ENCODE results near the gene HABP4. TPM values are rescaled to one million over a fixed set of nuclear protein-coding genes. Genes with fewer than 3 reads are reported as not detected.

The HABP4 gene
- total and polyA plus RNA-seq, 3 donors from 2014 or later = 30.6 to 67.2 (median 46.9) TPM

DNA sequence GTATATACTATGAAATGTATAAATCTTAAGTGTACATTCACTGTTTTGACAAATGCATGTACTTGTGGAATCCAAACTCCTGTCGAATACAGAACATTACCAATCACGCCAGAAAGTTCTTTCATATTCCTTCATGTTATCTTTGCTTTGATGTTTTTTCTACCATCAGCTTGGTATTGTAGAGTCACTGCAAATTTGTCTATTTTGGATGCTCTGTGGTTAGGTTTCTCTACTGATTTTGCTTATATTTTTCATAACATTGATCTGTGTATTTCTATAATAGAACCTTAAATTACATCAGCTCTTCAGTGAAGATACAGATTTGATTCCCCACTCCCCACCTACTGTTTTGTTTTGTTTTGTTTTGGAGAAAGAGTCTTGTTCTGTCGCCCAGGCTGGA is 30.8 kb downstream of the HABP4 start:
- H3K4me1 ChIP-seq = peaks cover under 1% of the 10 kb centered on the region
- TF ChIP-seq, protein P1, sequence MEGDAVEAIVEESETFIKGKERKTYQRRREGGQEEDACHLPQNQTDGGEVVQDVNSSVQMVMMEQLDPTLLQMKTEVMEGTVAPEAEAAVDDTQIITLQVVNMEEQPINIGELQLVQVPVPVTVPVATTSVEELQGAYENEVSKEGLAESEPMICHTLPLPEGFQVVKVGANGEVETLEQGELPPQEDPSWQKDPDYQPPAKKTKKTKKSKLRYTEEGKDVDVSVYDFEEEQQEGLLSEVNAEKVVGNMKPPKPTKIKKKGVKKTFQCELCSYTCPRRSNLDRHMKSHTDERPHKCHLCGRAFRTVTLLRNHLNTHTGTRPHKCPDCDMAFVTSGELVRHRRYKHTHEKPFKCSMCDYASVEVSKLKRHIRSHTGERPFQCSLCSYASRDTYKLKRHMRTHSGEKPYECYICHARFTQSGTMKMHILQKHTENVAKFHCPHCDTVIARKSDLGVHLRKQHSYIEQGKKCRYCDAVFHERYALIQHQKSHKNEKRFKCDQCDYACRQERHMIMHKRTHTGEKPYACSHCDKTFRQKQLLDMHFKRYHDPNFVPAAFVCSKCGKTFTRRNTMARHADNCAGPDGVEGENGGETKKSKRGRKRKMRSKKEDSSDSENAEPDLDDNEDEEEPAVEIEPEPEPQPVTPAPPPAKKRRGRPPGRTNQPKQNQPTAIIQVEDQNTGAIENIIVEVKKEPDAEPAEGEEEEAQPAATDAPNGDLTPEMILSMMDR (IDR thresholded peaks at IDR 0.05) = no peak
- TF ChIP-seq POLR2A (IDR thresholded peaks at IDR 0.05) = no peak
- H3K36me3 ChIP-seq (ENCODE audit: low read depth, missing control alignments) = no peaks in the 10 kb centered on the region
- no peak for DNase-seq
- no peak overlapping the region for H3K4me3 ChIP-seq
- WGBS, 2 donors = 91 to 93% methylated on average over 3 of the region's 3 CpGs
- H3K27me3 ChIP-seq = no peaks in the 10 kb centered on the region
- intact Hi-C loops (cut with DNase I; ENCODE audit: low total_unique reads) = no loop called here
- H3K27ac ChIP-seq = no peak overlapping the region
- no peaks in the 10 kb centered on the region for H3K9me3 ChIP-seq

DNA sequence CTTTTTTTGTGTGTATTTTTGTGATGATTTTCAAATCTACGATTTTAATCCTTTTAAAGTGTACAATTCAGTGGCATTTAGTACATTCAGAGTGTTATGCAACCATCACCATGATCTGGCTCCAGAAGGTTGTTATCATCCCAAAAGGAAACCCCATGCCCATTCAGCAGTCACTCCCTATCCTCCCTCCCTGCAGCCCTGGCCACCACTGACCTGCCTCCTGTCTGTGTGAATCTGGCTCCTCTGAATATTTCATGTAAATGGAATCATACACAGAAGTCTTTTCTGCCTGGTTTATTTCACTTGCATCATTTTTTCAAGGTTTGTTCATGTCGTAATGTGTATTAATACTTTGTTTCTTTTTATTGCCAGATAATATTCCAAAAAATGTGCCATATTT is 32.5 kb downstream of the HABP4 start:
- no peaks in the 10 kb centered on the region for H3K36me3 ChIP-seq (ENCODE audit: low read depth, missing control alignments)
- no peak overlapping the region for H3K4me3 ChIP-seq
- no peak for DNase-seq
- 68 to 87% methylated on average over 2 of the region's 2 CpGs for WGBS, 2 donors
- intact Hi-C loops (cut with DNase I; ENCODE audit: low total_unique reads) = no loop called here
- peaks cover 14% of the 10 kb centered on the region for H3K4me1 ChIP-seq
- H3K9me3 ChIP-seq = no peaks in the 10 kb centered on the region
- no peak overlapping the region for H3K27ac ChIP-seq
- TF ChIP-seq, protein P1 (IDR thresholded peaks at IDR 0.05) = no peak
- no peak for TF ChIP-seq POLR2A (IDR thresholded peaks at IDR 0.05)
- no peaks in the 10 kb centered on the region for H3K27me3 ChIP-seq

DNA sequence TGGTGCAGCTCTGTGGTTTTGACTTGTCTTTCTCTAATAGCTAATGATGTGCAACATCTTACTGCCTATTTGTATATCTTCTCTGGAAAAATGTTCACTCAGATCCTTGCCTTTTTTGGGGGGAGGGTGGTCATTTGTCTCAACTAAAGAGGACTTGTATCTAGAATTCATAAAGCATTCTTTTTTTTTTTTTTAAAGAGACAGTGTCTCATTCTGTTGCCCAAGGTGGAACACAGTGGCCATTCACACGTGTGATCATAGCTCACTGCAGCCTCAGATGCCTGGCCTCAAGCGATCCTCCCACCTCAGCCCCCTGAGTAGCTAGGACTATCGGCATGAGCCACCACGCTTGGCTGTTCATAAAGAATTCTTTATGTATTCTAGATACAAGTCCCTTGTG is 33.2 kb downstream of the HABP4 start:
- Histone ChIP-seq H3K36me3 (ENCODE audit: low read depth, missing control alignments) (no peaks in the 10 kb centered on the region), H3K27me3 (no peaks in the 10 kb centered on the region), H3K4me1 (peaks cover 19% of the 10 kb centered on the region), H3K9me3 (no peaks in the 10 kb centered on the region), H3K27ac (no peak overlapping the region), H3K4me3 (no peak overlapping the region)
- WGBS, 2 donors = 83 to 85% methylated on average over 4 of the region's 4 CpGs
- DNase-seq = no peak
- intact Hi-C loops (cut with DNase I; ENCODE audit: low total_unique reads) = no loop called here
- TF ChIP-seq, protein P1 (IDR thresholded peaks at IDR 0.05) = no peak
- no peak for TF ChIP-seq POLR2A (IDR thresholded peaks at IDR 0.05)

DNA sequence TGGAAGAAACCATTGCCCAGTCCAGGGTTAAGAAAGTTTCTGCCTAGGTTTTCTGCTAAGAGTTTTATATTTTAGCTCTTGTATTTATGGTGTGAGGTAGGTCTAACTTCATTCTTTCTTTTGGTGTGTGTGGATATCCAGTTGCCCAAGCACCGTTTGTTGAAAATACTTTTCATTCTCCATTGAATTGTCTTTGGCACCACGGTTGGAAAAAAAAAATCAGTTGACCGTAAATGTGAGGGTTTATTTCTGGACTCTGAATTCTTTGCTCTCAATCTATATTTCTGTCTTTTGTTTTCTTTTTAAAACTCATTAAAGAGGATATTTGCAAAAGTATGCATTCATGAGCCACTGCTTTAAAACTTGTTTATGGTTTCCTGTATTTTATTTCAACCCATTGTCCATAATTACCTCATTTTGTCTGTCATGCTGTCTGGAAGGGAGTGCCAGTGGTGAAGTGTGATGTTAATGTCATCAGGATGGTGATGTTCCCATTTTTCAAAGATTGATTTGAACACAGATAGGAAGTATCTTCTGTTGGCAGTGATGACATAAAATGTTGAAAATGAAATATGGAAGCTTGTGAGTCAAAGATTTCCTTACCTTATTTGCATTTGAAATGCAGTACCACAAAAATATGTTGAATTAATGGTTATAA is 33.9 kb downstream of the HABP4 start:
- intact Hi-C loops (cut with DNase I; ENCODE audit: low total_unique reads) = no loop called here
- no peak for DNase-seq
- no peaks in the 10 kb centered on the region for H3K9me3 ChIP-seq
- no peaks in the 10 kb centered on the region for H3K27me3 ChIP-seq
- H3K4me1 ChIP-seq = peaks cover 19% of the 10 kb centered on the region
- no peak overlapping the region for H3K4me3 ChIP-seq
- WGBS, 2 donors = 37 to 53% methylated on average over 3 of the region's 3 CpGs
- H3K36me3 ChIP-seq (ENCODE audit: low read depth, missing control alignments) = no peaks in the 10 kb centered on the region
- H3K27ac ChIP-seq = no peak overlapping the region
- no peak for TF ChIP-seq POLR2A (IDR thresholded peaks at IDR 0.05)
- TF ChIP-seq, protein P1 (IDR thresholded peaks at IDR 0.05) = no peak

DNA sequence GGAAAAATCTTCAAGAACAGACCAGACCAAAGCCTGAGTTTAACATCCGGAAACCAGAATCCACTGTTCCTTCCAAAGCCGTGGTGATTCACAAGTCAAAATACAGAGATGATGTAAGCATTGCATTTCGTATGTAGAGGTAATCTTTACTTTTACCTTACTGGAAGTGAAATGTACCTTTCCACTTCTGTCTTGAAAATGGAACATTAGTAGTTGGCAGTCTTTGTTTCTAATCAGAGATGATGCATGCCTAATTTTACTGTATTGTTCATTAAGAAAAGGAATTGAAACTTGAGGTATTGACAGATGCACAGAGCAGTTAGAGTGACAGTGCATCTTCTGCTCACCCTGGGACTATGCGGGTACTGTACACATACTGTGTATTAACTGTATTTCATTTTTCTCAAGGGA is 34.6 kb downstream of the HABP4 start:
- intact Hi-C loops (cut with DNase I; ENCODE audit: low total_unique reads) = no loop called here
- TF ChIP-seq, protein P1 (IDR thresholded peaks at IDR 0.05) = no peak
- TF ChIP-seq POLR2A (IDR thresholded peaks at IDR 0.05) = no peak
- Histone ChIP-seq H3K4me3 (no peak overlapping the region), H3K4me1 (peaks cover 19% of the 10 kb centered on the region), H3K9me3 (no peaks in the 10 kb centered on the region), H3K27me3 (no peaks in the 10 kb centered on the region), H3K27ac (no peak overlapping the region), H3K36me3 (ENCODE audit: low read depth, missing control alignments) (no peaks in the 10 kb centered on the region)
- 85 to 90% methylated on average over 4 of the region's 4 CpGs for WGBS, 2 donors
- DNase-seq = no peak
